Stimulated activated naive CD4-positive, alpha-beta T cell treated with Interleukin-2 at 50 U/mL for 16 hours (primary cell): ENCODE measurements around the gene KIF24.
A peak's percentile ranks its signal among the peaks of the same experiment; 100 is the strongest.
"Not testable (repeated sequence)": the region's sequence is repeated elsewhere in the genome, so short reads cannot be mapped to it uniquely, and the experiment has no call there.

ENCODE experiments used
- DNase-seq: peaks from one replicate; lab custom pipeline; 2025; lab: John Stamatoyannopoulos, UW

KIF24 gene

GRCh38 chr9:34328987-34329832, at the start of gene KIF24, which contains the start of gene NUDT2:
Gene KIF24, minus strand, starts transcription at chr9:34329268. Its CDS starts 17,922 bp downstream, at chr9:34311346.
Gene NUDT2, plus strand, starts transcription at chr9:34329569. Its CDS starts 9,471 bp downstream, at chr9:34339040.
- peak; percentile 95 for DNase-seq

DNA sequence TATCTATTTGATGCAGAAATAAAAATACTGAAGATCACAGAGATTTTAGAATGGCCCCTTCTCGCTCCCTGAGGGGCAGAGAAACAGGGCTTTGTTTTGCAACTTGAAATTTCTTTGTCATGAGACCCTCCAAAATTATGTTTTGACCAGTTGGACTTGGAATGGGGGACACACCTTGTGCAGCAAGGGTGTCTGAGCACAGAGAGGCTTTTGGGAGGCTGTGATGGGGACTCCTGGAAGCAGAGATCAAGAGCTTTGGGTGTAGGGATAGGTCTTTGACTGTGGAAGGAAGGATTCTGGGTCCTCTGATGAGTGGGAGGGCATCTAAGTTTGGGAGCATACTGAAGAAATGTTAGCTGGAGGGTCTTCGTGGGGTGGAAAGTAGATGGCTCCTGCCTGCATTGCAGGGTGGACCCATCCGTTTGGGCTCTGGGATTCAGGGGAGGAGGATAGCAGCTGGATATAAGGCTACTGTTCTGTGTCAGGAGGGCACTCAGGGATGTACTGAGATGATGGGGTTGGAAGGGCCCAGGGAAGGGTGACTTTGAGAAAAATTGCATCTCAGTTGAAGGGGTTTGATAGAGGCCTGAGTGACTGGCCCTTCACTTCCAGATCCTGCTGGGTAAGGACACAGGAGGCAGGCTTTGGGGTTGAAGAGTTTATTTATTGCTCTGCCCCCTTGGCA, 49.5 kb upstream of the KIF24 start:
- DNase-seq = no peak

DNA sequence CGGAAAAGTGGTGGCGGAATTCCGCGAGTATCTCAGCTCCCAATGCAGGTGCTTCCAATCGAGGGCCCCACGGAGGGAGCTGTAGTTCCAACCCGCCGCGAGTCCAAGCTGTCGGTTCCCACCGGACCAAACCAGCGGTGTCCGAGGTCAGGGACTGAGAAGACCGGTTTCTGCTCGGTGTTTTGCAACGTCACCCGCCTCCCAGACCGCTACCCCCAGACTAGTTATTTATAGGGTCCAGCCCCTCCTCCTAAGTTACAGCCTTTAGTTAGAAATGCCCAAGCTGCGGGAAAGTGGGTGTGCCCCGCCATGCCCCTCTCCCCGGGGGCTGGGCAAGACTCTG, 48.3 kb upstream of the KIF24 start:
- no peak for DNase-seq

DNA sequence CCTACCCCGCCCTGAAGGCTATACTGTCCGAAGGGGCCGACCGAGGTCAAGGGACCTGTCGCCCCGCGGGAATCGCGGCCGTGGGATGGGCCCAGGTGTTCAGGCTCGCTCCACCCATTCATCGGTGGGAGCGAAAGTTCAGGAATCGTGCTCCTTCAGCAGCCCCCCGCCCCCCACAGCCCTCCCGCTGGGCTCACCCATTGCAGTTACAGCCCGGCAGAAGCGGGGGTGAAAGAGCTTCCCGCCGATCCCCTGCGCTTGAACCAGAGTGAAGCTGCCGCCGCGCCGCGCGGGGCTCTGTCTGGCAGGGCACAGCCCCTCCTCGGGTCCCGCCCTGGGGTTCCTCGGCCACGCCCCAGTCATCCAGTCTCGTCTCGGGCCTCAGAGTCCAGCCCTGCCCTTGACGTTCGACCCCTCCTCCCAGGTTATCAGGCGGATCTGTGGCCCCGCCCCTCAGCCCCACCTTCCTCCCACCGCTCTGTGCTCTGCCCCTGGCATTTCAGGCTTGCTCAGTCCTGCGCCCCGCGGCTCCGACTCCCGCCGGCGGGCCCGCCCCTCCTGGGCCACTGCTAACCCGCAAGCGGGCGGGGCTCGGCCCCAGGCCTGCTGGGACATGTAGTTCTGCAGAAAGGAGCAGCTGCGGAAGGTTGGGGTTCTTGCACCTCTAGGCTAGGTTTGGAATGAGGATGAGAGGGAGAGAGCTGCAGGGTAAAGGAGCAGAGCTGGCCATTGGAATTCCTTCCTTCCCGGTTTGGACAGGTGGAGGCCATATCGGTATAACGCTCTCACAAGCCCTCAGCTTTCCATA, 47.7 kb upstream of the KIF24 start, which contains the start of gene MYORG:
TSS of gene MYORG (minus strand) at position 303 of the 808 bp plus-strand sequence. CDS start 3,955 bp downstream, outside the sequence.
- DNase-seq = peak; percentile 98

DNA sequence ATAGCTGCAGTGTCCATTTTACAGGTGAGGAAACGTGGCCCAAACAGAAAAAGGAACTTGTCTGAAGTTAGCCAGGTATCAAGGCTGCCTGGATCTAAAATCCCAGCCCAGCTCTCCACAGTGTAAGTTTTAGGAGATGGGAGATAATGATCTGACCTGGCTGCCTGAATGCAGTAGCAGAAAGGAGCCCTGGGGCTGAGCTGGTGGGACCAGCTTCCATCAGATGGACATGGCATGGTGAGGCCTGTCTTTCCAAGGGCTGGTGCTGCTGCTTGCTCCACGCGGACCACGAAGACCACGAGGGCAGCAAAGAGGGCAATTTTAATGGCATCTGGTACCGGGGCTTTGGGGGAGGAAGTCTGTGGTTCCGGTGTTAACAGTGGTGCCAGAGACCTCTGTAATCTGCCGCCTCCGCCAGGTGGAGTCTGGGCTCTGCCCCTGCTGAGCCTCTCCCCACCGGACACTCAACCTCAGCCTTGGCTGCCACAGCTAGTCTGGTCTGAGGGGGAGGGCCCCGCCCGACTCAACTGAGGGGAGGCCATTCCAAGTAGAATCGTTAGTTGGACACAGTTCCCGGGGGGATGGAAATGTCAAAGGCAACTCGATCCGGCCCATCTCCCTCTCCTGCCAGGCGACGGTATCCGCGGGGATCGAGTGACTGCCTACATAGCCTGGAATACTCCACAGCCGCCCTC, 47.0 kb upstream of the KIF24 start:
- peak; percentile 18 for DNase-seq

DNA sequence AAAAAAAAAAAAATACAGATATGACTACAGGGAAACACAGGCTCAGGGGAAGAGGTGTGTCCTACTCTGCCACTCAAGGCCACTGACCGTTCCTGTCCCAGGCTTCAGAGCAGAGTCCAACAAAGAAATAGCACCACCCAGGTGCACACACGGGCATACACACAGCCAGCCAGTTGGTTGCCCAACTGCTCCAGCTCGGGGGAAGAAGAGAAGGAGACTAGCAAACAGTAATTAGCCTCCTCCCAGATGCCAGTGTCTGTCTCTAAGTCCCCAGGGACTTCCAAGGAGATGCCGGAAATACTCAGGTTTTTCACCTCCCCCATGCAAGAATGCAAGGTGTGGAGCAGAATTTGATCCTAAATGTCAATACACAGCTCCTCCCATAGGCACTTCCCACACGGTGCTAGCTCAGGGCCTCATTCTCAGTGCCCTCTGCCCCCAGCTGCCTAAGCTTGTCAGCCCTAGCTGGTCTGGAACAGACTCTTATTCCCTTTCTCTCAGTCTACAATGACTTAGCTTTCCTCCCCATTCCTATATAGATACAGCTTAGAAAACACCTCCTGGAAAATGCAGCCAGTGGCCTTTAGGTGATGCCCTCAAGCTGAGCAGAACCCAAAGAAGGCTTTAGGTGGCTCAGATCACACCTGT, 46.0 kb upstream of the KIF24 start:
- DNase-seq = no peak

DNA sequence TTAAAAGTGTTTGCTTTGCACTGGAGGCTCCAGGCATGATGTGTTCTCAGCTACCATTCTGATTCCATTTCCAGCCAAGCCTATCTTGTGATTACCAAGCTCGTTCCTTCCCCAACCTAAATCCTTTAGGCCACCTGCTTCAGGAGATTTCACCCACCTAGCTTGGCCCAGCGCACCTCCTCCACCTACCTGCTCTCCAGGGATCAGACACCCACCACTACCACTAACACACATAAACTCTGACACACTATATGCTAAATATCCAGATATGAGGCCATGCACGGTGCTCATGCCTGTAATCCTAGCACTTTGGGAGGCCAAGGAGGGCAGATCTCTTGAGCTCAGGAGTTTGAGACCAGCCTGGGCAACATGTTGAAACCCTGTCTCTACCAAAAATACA, 45.3 kb upstream of the KIF24 start:
- no peak for DNase-seq

- no peak for DNase-seq
These were observed 44.7 kb upstream of the KIF24 start for GRCh38 chr9:34373749-34374148.

DNA sequence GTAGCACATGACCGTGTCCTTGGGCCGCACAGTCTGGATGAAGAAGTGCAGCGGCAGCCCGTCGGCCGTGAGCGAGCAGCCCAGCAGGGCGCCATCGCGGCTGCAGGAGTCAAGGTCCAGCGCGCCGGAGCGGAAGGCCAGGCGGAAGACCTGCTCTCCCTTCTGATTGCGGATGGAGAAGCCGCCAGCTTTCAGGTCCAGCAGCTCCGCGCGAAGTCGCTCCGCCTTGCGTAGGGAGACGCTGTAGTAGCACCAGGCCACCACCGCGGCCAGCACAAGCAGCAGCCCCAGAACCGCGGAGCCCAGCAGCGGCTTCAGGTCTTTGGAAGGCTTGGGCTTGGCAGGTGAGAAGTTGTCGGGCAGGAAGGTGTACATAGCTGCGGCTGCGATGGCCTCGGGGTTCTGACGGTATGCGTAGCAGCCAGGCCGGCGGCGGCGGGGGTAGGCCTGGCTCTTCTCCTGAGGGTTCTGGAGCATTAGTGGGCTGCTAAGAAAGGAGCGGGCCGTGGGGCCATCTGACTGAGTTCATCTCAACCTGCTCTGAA, 43.5 kb upstream of the KIF24 start:
- DNase-seq = no peak

GRCh38 chr9:34371886-34372466, 42.9 kb upstream of the KIF24 start:
- DNase-seq = no peak

GRCh38 chr9:34370970-34371880, 42.2 kb upstream of the KIF24 start:
- no peak for DNase-seq

GRCh38 chr9:34370335-34370969, 41.4 kb upstream of the KIF24 start:
- DNase-seq = no peak

DNA sequence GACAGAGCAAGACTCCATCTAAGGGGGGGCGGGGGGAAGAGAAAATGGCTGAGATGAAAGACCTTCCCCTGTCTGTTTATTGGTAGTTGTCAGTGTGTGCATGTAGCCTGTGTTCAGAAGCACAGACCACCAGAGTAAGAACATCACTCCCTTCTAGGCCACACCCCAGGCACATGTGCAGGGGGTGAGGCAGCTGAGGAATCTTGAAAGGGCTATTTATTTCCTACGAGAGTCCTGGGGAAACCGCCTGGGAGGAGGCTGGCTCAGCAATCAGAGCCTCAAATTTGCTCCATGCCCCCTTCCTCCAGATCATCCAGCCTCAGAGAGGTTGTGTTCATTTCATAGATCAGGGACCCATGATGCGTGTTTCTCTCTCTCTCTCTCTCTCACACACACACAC, 40.6 kb upstream of the KIF24 start:
- DNase-seq = no peak

- DNase-seq = not testable (repeated sequence)
These were observed 39.7 kb upstream of the KIF24 start for GRCh38 chr9:34368796-34369195.

DNA sequence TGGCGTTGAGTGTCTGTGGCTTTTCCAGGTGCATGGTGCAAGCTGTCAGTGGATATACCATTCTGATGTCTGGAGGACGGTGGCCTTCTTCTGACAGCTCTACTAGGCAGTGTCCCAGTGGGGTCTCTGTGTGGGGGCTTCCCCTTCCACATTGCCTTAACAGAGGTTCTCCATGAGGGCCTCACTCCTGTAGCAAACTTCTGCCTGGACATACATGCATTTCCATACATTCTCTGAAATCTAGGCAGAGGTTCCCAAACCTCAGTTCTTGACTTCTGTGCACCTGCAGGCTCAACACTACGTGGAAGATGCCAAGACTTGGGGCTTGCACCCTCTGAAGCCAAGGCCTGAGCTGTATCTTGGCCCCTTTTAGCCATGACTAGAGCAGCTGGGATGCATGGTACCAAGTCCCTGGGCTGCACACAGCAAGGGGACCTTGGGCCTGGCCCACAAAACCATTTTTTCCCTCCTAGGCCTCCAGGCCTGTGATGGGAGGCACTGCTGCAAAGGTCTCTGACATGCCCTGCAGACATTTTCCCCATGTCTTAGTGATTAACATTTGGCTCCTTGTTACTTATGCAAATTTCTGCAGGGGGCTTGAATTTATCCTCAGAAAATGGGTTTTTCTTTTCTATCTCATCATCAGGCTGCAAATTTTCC, 38.8 kb upstream of the KIF24 start:
- DNase-seq = not testable (repeated sequence)

GRCh38 chr9:34366365-34366764, 37.3 kb upstream of the KIF24 start:
- no peak for DNase-seq

- DNase-seq = no peak
These were observed 36.2 kb upstream of the KIF24 start for GRCh38 chr9:34365282-34365681.

GRCh38 chr9:34363619-34364351, 34.7 kb upstream of the KIF24 start:
- no peak for DNase-seq
